Stimulated activated CD4-positive, alpha-beta T cell treated with anti-CD3 and anti-CD28 coated beads, Interleukin-12 subunit alpha, Interleukin-12 subunit beta, amount 100 ng/mL, for 24 hours (primary cell): ENCODE results near the gene CNOT6.
"Not testable (repeated sequence)": the region's sequence is repeated elsewhere in the genome, so short reads cannot be mapped to it uniquely, and the experiment has no call there.

ENCODE experiments used
- DNase-seq, 2 experiments: peaks; one replicate each; pipeline ENCODE4 v3.0.0-alpha.2; 2020; ENCODE audit warnings: low read depth in 2 of 2

CNOT6 gene

GRCh38 chr5:180470966-180471582 lies 23.1 kb upstream of the CNOT6 start:
- DNase-seq = peak; percentile 17 to 38

GRCh38 chr5:180471866-180472265 lies 22.3 kb upstream of the CNOT6 start:
- DNase-seq = no peak

GRCh38 chr5:180472269-180472668 lies 21.9 kb upstream of the CNOT6 start:
- DNase-seq = no peak

GRCh38 chr5:180473386-180473785 lies 20.8 kb upstream of the CNOT6 start:
- not testable (repeated sequence) for DNase-seq

GRCh38 chr5:180474569-180474968 lies 19.6 kb upstream of the CNOT6 start:
- DNase-seq = no peak

- DNase-seq = not testable (repeated sequence)
Measured at GRCh38 chr5:180475969-180476524, 18.1 kb upstream of the CNOT6 start.

- no peak for DNase-seq
Measured at GRCh38 chr5:180484813-180485212, 9.4 kb upstream of the CNOT6 start.

- no peak for DNase-seq
Measured at GRCh38 chr5:180486636-180487149, 7.5 kb upstream of the CNOT6 start.

- DNase-seq = no peak
Measured at GRCh38 chr5:180487556-180487955, 6.6 kb upstream of the CNOT6 start.

GRCh38 chr5:180491496-180491895 lies 2.7 kb upstream of the CNOT6 start:
- DNase-seq = no peak

GRCh38 chr5:180492226-180492903 lies 1.8 kb upstream of the CNOT6 start:
- DNase-seq = no peak

- peak; percentile 6 to 14 for DNase-seq
Measured at GRCh38 chr5:180494510-180495181, 467 bp downstream of the CNOT6 start.

GRCh38 chr5:180495292-180495691 lies 1.1 kb downstream of the CNOT6 start:
- DNase-seq = no peak

- no peak for DNase-seq
Measured at GRCh38 chr5:180495991-180496741, 2.0 kb downstream of the CNOT6 start.

- DNase-seq = not testable (repeated sequence)
Measured at GRCh38 chr5:180496806-180497205, 2.6 kb downstream of the CNOT6 start.

GRCh38 chr5:180497865-180498264 lies 3.7 kb downstream of the CNOT6 start:
- DNase-seq = not testable (repeated sequence)

GRCh38 chr5:180498378-180498777 lies 4.2 kb downstream of the CNOT6 start:
- DNase-seq = no peak

- DNase-seq = no peak
Measured at GRCh38 chr5:180499684-180500083, 5.5 kb downstream of the CNOT6 start.

GRCh38 chr5:180500300-180500699 lies 6.1 kb downstream of the CNOT6 start:
- DNase-seq = not testable (repeated sequence)

- DNase-seq = no peak
Measured at GRCh38 chr5:180507661-180508060, 13.5 kb downstream of the CNOT6 start.

- no peak for DNase-seq
Measured at GRCh38 chr5:180515294-180515693, 21.1 kb downstream of the CNOT6 start.

GRCh38 chr5:180515974-180516373 lies 21.8 kb downstream of the CNOT6 start:
- DNase-seq = not testable (repeated sequence)
